HepG2 (cell line): Measurements from ENCODE around the gene ZFP62. TPM values are rescaled to one million over a fixed set of nuclear protein-coding genes. Genes with fewer than 3 reads are reported as not detected.
A peak's percentile ranks its signal among the peaks of the same experiment; 100 is the strongest.
"Not testable (repeated sequence)": the region's sequence is repeated elsewhere in the genome, so short reads cannot be mapped to it uniquely, and the experiment has no call there.

Source experiments
- ETV5 ChIP-seq: IDR thresholded peaks from 2 replicates; pipeline ENCODE4 v1.6.1; 2018; ENCODE audit warnings: missing biosample characterization, missing genetic modification reagents, inconsistent platforms, borderline replicate concordance
- FOXC1 ChIP-seq: sonication (generic); formaldehyde crosslinking; IDR thresholded peaks from 2 replicates; pipeline ENCODE4 v1.8.0; 2022; ENCODE audit warnings: mild to moderate bottlenecking, missing genetic modification reagents, borderline replicate concordance
- HDAC1 ChIP-seq: sonication (generic); formaldehyde crosslinking; IDR thresholded peaks from 2 replicates; pipeline ENCODE4 v1.5.1; 2020; ENCODE audit warnings: mild to moderate bottlenecking, missing genetic modification reagents
- KDM6A ChIP-seq: IDR thresholded peaks from 2 replicates; pipeline ENCODE4 v1.6.1; 2016; ENCODE audit warnings: low read depth
- MXI1 ChIP-seq: IDR thresholded peaks from 3 replicates; pipeline ENCODE4 v1.6.1; 2012; ENCODE audit warnings: low read depth, low read length, inconsistent platforms, borderline replicate concordance
- NR2F6 ChIP-seq, 2 experiments: IDR thresholded peaks; 2 replicates each; pipeline ENCODE4 v1.6.1; 2016; ENCODE audit warnings: antibody characterized with exemption in 1 of 2, mild to moderate bottlenecking in 1 of 2
- PPARG ChIP-seq: conservative IDR thresholded peaks from 2 replicates; pipeline ENCODE4 v1.6.1; 2016; ENCODE audit warnings: missing biosample characterization, missing genetic modification reagents
- REPIN1 ChIP-seq: sonication (generic); formaldehyde crosslinking; IDR thresholded peaks from 2 replicates; pipeline ENCODE4 v1.8.0; 2022; ENCODE audit warnings: missing genetic modification reagents, low read depth, mild to moderate bottlenecking, borderline replicate concordance
- RXRA ChIP-seq: sonication (generic); formaldehyde crosslinking; IDR thresholded peaks from 2 replicates; pipeline ENCODE4 v1.5.1; 2020; ENCODE audit warnings: missing genetic modification reagents
- ZBTB38 ChIP-seq: sonication (generic); formaldehyde crosslinking; IDR thresholded peaks from 2 replicates; pipeline ENCODE4 v1.5.1; 2020; ENCODE audit warnings: mild to moderate bottlenecking, missing genetic modification reagents
- ZNF317 ChIP-seq: sonication (generic); formaldehyde crosslinking; IDR thresholded peaks from 2 replicates; pipeline ENCODE4 v1.5.0; 2020; ENCODE audit warnings: mild to moderate bottlenecking, missing genetic modification reagents
- ZNF792 ChIP-seq: IDR thresholded peaks from 2 replicates; pipeline ENCODE4 v1.6.1; 2016
- polyA plus RNA-seq, 8 experiments: library from polyadenylated mRNA; depleted of rRNA in 3 of 8; stranded (reverse) in 7 of 8; unstranded in 1 of 8; fragments of >200 nt; fragmentation: Illumina TruSeq in 4 of 8; extraction: Trizol in 4 of 8; gene quantifications; 2 replicates each; pipeline versions ENCODE4 v1.2.1 to v1.2.3, GENCODE V29; 2011 to 2016; ENCODE audit warnings: low read depth in 4 of 8, missing spikeins in 1 of 8, mixed read lengths in 1 of 8; ENCODE audit not compliant: insufficient read depth in 1 of 8
- total RNA-seq, 5 experiments: library from RNA; depleted of rRNA; stranded (reverse); fragments of >200 nt; fragmentation: Illumina TruSeq; extraction: Trizol; gene quantifications; 2 replicates each; pipeline ENCODE4 v1.2.3, GENCODE V29; 2016; ENCODE audit warnings: low read depth in 1 of 5
- TF ChIP-seq, protein P1 (sequence below): sonication (generic); formaldehyde crosslinking; IDR thresholded peaks from 2 replicates; pipeline ENCODE4 v1.5.0; 2020; ENCODE audit warnings: mild to moderate bottlenecking, missing genetic modification reagents, moderate library complexity
- TF ChIP-seq, protein P2 (sequence below): sonication (generic); formaldehyde crosslinking; IDR thresholded peaks from 2 replicates; pipeline ENCODE4 v1.4.0; 2020; ENCODE audit warnings: missing genetic modification reagents, borderline replicate concordance
- TF ChIP-seq, protein P3 (sequence below): sonication (generic); formaldehyde crosslinking; IDR thresholded peaks from 2 replicates; pipeline ENCODE4 v1.8.0; 2022; ENCODE audit warnings: missing genetic modification reagents, mild to moderate bottlenecking, borderline replicate concordance
- TF ChIP-seq, protein P4 (sequence below): sonication (generic); formaldehyde crosslinking; IDR thresholded peaks from 2 replicates; pipeline ENCODE4 v1.5.1; 2020; ENCODE audit warnings: mild to moderate bottlenecking, missing genetic modification reagents

ZFP62 gene
- total and polyA plus RNA-seq, 2 of the 13 experiments (the other 11 are each of a cell fraction or from before 2014, with no cell fraction given): 8.2 to 19.4 TPM

DNA sequence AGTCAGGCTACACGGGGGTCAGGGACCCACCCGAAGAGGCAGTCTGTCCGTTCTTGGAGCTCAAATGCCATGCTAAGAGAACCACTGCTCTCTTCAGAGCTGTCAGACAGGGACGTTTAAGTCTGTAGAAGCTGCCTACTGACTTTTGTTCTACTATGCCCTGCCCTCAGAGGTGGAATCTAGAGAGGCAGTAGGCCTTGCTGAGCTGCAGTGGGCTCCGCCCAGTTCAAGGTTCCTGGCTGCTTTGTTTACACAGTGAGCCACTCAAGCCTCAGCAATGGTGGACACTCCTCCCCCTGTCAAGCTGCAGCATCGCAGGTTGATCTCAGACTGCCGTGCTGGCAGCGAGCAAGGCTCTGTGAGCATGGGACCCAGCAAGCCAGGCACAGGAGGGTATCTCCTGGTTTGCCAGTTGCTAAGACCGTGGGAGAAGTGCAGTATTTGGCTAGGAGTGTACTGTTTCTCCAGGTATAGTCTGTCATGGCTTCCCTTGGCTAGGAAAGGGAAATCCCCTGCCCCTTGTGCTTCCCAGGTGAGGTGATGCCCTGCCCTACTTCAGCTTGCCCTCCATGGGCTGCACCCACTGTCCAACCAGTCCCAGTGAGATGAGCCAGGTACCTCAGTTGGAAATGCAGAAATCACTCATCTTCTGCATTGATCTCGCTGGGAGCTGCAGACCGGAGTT, 24.9 kb upstream of the ZFP62 start (continued):
- TF ChIP-seq HDAC1 (CRISPR knock-in tag): peak; percentile 13; the same call in 1 of the 2 replicates
- peak; percentile 61; the same call in 1 of the 2 replicates for TF ChIP-seq ZBTB38
- peak; percentile 54; the same call in 1 of the 2 replicates for TF ChIP-seq ETV5 (CRISPR knock-in tag)
- TF ChIP-seq, protein P1, sequence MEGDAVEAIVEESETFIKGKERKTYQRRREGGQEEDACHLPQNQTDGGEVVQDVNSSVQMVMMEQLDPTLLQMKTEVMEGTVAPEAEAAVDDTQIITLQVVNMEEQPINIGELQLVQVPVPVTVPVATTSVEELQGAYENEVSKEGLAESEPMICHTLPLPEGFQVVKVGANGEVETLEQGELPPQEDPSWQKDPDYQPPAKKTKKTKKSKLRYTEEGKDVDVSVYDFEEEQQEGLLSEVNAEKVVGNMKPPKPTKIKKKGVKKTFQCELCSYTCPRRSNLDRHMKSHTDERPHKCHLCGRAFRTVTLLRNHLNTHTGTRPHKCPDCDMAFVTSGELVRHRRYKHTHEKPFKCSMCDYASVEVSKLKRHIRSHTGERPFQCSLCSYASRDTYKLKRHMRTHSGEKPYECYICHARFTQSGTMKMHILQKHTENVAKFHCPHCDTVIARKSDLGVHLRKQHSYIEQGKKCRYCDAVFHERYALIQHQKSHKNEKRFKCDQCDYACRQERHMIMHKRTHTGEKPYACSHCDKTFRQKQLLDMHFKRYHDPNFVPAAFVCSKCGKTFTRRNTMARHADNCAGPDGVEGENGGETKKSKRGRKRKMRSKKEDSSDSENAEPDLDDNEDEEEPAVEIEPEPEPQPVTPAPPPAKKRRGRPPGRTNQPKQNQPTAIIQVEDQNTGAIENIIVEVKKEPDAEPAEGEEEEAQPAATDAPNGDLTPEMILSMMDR: peak; percentile 49
- TF ChIP-seq, protein P2, sequence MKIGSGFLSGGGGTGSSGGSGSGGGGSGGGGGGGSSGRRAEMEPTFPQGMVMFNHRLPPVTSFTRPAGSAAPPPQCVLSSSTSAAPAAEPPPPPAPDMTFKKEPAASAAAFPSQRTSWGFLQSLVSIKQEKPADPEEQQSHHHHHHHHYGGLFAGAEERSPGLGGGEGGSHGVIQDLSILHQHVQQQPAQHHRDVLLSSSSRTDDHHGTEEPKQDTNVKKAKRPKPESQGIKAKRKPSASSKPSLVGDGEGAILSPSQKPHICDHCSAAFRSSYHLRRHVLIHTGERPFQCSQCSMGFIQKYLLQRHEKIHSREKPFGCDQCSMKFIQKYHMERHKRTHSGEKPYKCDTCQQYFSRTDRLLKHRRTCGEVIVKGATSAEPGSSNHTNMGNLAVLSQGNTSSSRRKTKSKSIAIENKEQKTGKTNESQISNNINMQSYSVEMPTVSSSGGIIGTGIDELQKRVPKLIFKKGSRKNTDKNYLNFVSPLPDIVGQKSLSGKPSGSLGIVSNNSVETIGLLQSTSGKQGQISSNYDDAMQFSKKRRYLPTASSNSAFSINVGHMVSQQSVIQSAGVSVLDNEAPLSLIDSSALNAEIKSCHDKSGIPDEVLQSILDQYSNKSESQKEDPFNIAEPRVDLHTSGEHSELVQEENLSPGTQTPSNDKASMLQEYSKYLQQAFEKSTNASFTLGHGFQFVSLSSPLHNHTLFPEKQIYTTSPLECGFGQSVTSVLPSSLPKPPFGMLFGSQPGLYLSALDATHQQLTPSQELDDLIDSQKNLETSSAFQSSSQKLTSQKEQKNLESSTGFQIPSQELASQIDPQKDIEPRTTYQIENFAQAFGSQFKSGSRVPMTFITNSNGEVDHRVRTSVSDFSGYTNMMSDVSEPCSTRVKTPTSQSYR (CRISPR knock-in tag): peak; percentile 57; the same call in 1 of the 2 replicates
- TF ChIP-seq MXI1: peak; percentile 60; the same call in 1 of the 3 replicates
- TF ChIP-seq KDM6A (CRISPR knock-in tag): peak; percentile 75
- peak; percentile 69 for TF ChIP-seq RXRA (CRISPR knock-in tag)
- 0 out of 2 replicates have a peak, but pooled peaks have one; percentile 28 for TF ChIP-seq REPIN1 (CRISPR knock-in tag)
- TF ChIP-seq, protein P3, sequence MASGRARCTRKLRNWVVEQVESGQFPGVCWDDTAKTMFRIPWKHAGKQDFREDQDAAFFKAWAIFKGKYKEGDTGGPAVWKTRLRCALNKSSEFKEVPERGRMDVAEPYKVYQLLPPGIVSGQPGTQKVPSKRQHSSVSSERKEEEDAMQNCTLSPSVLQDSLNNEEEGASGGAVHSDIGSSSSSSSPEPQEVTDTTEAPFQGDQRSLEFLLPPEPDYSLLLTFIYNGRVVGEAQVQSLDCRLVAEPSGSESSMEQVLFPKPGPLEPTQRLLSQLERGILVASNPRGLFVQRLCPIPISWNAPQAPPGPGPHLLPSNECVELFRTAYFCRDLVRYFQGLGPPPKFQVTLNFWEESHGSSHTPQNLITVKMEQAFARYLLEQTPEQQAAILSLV: 0 out of 2 replicates have a peak, but pooled peaks have one; percentile 35
- TF ChIP-seq, protein P4, sequence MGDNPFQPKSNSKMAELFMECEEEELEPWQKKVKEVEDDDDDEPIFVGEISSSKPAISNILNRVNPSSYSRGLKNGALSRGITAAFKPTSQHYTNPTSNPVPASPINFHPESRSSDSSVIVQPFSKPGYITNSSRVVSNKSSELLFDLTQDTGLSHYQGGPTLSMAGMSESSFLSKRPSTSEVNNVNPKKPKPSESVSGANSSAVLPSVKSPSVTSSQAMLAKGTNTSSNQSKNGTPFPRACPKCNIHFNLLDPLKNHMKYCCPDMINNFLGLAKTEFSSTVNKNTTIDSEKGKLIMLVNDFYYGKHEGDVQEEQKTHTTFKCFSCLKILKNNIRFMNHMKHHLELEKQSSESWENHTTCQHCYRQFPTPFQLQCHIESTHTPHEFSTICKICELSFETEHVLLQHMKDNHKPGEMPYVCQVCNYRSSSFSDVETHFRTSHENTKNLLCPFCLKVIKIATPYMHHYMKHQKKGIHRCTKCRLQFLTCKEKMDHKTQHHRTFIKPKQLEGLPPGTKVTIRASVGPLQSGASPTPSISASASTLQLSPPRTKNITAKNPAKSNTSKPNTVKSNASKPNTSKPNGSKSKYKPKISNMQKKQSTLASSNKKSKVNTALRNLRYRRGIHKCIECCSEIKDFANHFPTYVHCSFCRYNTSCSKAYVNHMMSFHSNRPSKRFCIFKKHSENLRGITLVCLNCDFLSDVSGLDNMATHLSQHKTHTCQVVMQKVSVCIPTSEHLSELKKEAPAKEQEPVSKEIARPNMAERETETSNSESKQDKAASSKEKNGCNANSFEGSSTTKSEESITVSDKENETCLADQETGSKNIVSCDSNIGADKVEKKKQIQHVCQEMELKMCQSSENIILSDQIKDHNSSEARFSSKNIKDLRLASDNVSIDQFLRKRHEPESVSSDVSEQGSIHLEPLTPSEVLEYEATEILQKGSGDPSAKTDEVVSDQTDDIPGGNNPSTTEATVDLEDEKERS (CRISPR knock-in tag): peak; percentile 61; the same call in 1 of the 2 replicates
- peak; percentile 99 for TF ChIP-seq ZNF317 (CRISPR knock-in tag)
- not testable (repeated sequence) for TF ChIP-seq NR2F6 (IDR thresholded peaks at IDR 0.05)
- 0 out of 2 replicates have a peak, but pooled peaks have one; percentile 37 for TF ChIP-seq NR2F6 (CRISPR knock-in tag; IDR thresholded peaks at IDR 0.05)
- peak; percentile 77 for TF ChIP-seq PPARG (CRISPR knock-in tag)
- TF ChIP-seq ZNF792 (CRISPR knock-in tag): peak; percentile 89
- TF ChIP-seq FOXC1 (CRISPR knock-in tag): peak; percentile 83
